Mesenchymal stem cell (in vitro differentiated cells and primary cell): ENCODE measurements around the gene C2CD4C.
A peak's percentile ranks its signal among the peaks of the same experiment; 100 is the strongest.

Experiments used
- DNase-seq: peaks from one replicate; pipeline ENCODE4 v3.0.0-alpha.2; 2013
- H2AFZ ChIP-seq: one replicate; pipeline ENCODE4 v1.6.1; 2013; ENCODE audit warnings: low read depth, mild to moderate bottlenecking, control low read depth, inconsistent platforms, low read length, moderate library complexity
- H2AK5ac ChIP-seq: 2 replicates; pipeline ENCODE4 v1.6.1; 2013; ENCODE audit warnings: low read length, moderate library complexity, mild to moderate bottlenecking, inconsistent platforms; ENCODE audit not compliant: severe bottlenecking
- H2BK120ac ChIP-seq: one replicate; pipeline ENCODE4 v1.6.1; 2013; ENCODE audit warnings: low read depth, mild to moderate bottlenecking, inconsistent platforms, low read length, moderate library complexity
- H2BK12ac ChIP-seq, 2 experiments: one replicate each; pipeline ENCODE4 v1.6.1; 2013; ENCODE audit warnings: inconsistent platforms in 2 of 2, low read length in 2 of 2, mild to moderate bottlenecking in 2 of 2, moderate library complexity in 2 of 2, control low read depth in 1 of 2
- H2BK15ac ChIP-seq: one replicate; pipeline ENCODE4 v1.6.1; 2013; ENCODE audit warnings: mild to moderate bottlenecking, low read depth, inconsistent platforms; ENCODE audit not compliant: poor library complexity, severe bottlenecking
- H2BK5ac ChIP-seq: 2 replicates; pipeline ENCODE4 v1.6.1; 2013; ENCODE audit warnings: low read depth, mild to moderate bottlenecking, low read length, control low read depth, inconsistent platforms; ENCODE audit not compliant: poor library complexity, severe bottlenecking
- H3K14ac ChIP-seq, 2 experiments: one replicate each; pipeline ENCODE4 v1.6.1; 2013; ENCODE audit warnings: inconsistent platforms in 2 of 2, low read length in 2 of 2, control low read depth in 1 of 2, mild to moderate bottlenecking in 1 of 2, moderate library complexity in 1 of 2
- H3K18ac ChIP-seq, 2 experiments: one replicate each; pipeline ENCODE4 v1.6.1; 2013; ENCODE audit warnings: inconsistent platforms in 2 of 2, low read length in 2 of 2, control low read depth in 1 of 2, low read depth in 1 of 2, mild to moderate bottlenecking in 1 of 2
- H3K23ac ChIP-seq, 2 experiments: one replicate each; pipeline ENCODE4 v1.6.1; 2013; ENCODE audit warnings: inconsistent platforms in 2 of 2, low read length in 2 of 2, mild to moderate bottlenecking in 2 of 2, moderate library complexity in 2 of 2, control low read depth in 1 of 2
- H3K27ac ChIP-seq: 2 replicates; pipeline ENCODE4 v1.5.1; 2013; ENCODE audit warnings: mild to moderate bottlenecking, moderate library complexity, low read length, control low read depth, inconsistent platforms; ENCODE audit not compliant: poor library complexity, severe bottlenecking
- H3K27me3 ChIP-seq, 2 experiments: 2 replicates each; pipeline versions ENCODE4 v1.6.1 to v1.7.0; 2013; ENCODE audit warnings: low read length in 2 of 2, mild to moderate bottlenecking in 2 of 2, moderate library complexity in 2 of 2, control low read depth in 1 of 2, inconsistent platforms in 1 of 2; ENCODE audit not compliant: control insufficient read depth in 1 of 2, insufficient read depth in 1 of 2
- H3K36me3 ChIP-seq, 2 experiments: 2 replicates each; pipeline versions ENCODE4 v1.6.1 to v1.7.0; 2013; ENCODE audit warnings: low read length in 2 of 2, control low read depth in 1 of 2, inconsistent platforms in 1 of 2, low read depth in 1 of 2, mild to moderate bottlenecking in 1 of 2; ENCODE audit not compliant: insufficient read depth in 2 of 2, control insufficient read depth in 1 of 2
- H3K4ac ChIP-seq, 2 experiments: one replicate each; pipeline ENCODE4 v1.6.1; 2013; ENCODE audit warnings: inconsistent platforms in 2 of 2, low read length in 2 of 2, mild to moderate bottlenecking in 2 of 2, moderate library complexity in 2 of 2, control low read depth in 1 of 2, low read depth in 1 of 2
- H3K4me1 ChIP-seq: 2 replicates; pipeline ENCODE4 v1.6.1; 2013; ENCODE audit warnings: low read depth, low read length, control low read depth; ENCODE audit not compliant: control insufficient read depth, insufficient read depth
- H3K4me2 ChIP-seq: 2 replicates; pipeline ENCODE4 v1.6.1; 2013; ENCODE audit warnings: low read length, mild to moderate bottlenecking, inconsistent platforms; ENCODE audit not compliant: poor library complexity, severe bottlenecking
- H3K4me3 ChIP-seq, 2 experiments: 2 replicates each; pipeline versions ENCODE4 v1.5.1 to v1.7.0; 2013; ENCODE audit warnings: low read length in 2 of 2, mild to moderate bottlenecking in 2 of 2, control low read depth in 1 of 2, low read depth in 1 of 2; ENCODE audit not compliant: insufficient read depth in 1 of 2
- H3K79me1 ChIP-seq: replicated peaks from 2 replicates; pipeline ENCODE4 v1.6.1; 2013; ENCODE audit warnings: mild to moderate bottlenecking, control low read depth, low read length, inconsistent platforms; ENCODE audit not compliant: poor library complexity, severe bottlenecking
- H3K9ac ChIP-seq: 2 replicates; pipeline ENCODE4 v1.7.0; 2013; ENCODE audit warnings: mild to moderate bottlenecking, low read length, moderate library complexity
- H3K9me3 ChIP-seq: 2 replicates; pipeline ENCODE4 v1.7.0; 2013; ENCODE audit warnings: mild to moderate bottlenecking, low read length; ENCODE audit not compliant: control insufficient read depth
- H4K8ac ChIP-seq: one replicate; pipeline ENCODE4 v1.6.1; 2013; ENCODE audit warnings: inconsistent platforms, mild to moderate bottlenecking, low read length, moderate library complexity
- H4K91ac ChIP-seq: one replicate; pipeline ENCODE4 v1.6.1; 2013; ENCODE audit warnings: mild to moderate bottlenecking, low read length, inconsistent platforms
- WGBS: methylation state at CpG from one replicate; pipeline ENCODE4 v1.1.7; 2013; ENCODE audit warnings: mixed read lengths; 5-methylcytosine and 5-hydroxymethylcytosine counted together

The C2CD4C gene

DNA sequence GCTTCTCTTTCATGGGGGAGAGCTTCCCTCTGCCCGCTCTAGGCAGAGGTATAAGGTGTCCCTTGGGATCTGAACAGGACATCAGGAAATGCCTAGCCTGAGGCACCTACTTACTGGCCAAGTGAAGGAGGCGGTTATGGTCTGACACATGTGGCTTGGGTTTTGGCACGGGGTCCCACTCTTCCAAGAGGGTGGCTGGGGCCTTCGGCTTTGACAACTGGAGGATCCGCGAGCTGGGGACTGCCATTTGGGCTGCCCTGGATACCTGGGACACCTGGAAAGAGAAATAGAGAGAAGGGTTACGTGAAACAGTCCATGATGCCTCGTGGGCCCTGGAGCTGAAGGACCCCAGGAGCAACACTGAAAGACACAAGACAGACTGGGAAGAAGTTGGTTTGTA is 42.0 kb downstream of the C2CD4C start:
- H3K27me3 ChIP-seq = peaks cover 61 to 67% of the 10 kb centered on the region in 2 experiments
- H3K4me1 ChIP-seq = no peaks in the 10 kb centered on the region
- no peak overlapping the region for H2BK120ac ChIP-seq
- H4K8ac ChIP-seq = no peak overlapping the region
- H3K23ac ChIP-seq = no peak overlapping the region
- H3K9ac ChIP-seq = no peak overlapping the region
- no peak overlapping the region for H2AK5ac ChIP-seq
- H3K36me3 ChIP-seq = no peaks in the 10 kb centered on the region
- H2BK15ac ChIP-seq = no peak overlapping the region
- DNase-seq = no peak
- no peak overlapping the region for H3K27ac ChIP-seq
- no peak overlapping the region for H4K91ac ChIP-seq
- no peak overlapping the region for H3K4me3 ChIP-seq
- no peak overlapping the region for H3K18ac ChIP-seq
- no peak overlapping the region for H3K14ac ChIP-seq
- no peaks in the 10 kb centered on the region for H3K79me1 ChIP-seq
- 89% methylated on average over 6 of the region's 8 CpGs for WGBS
- H3K4me2 ChIP-seq = no peak overlapping the region
- no peaks in the 10 kb centered on the region for H3K9me3 ChIP-seq
- no peak overlapping the region for H2BK12ac ChIP-seq
- peak overlapping the region; percentile 36 for H2AFZ ChIP-seq
- no peak overlapping the region for H3K4ac ChIP-seq
- no peak overlapping the region for H2BK5ac ChIP-seq

DNA sequence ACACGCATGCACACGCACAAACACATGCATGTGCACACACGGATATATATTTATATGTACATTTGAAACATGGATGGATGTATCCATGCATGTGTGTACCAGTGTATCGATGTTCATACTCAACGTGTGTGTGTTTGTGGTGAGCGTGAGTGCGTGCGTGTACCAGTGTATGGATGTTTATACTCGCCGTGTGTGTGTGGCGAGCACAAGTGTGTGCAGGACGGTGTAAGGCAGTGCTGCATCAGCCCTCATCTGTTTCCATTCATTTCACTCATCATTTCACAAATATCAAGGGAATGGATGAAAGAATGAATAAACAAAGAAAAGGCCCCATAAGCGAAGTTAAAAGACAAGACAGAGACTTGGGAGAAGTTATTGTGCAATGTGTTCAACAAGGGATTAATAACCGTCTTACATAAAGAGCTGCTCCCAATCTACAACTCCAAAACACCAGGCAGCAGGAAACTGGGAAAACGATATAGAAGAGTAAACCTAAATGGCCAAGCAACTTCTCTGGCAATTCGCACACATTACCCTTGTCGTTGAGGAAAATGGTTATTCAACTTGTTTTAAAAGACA is 42.7 kb downstream of the C2CD4C start:
- no peak overlapping the region for H2BK12ac ChIP-seq
- no peak overlapping the region for H3K18ac ChIP-seq
- peaks cover 54 to 60% of the 10 kb centered on the region in 2 experiments for H3K27me3 ChIP-seq
- no peak overlapping the region for H3K4me3 ChIP-seq
- no peak overlapping the region for H3K4me2 ChIP-seq
- H3K79me1 ChIP-seq = no peaks in the 10 kb centered on the region
- WGBS = 93% methylated on average over 14 of the region's 17 CpGs
- DNase-seq = no peak
- no peak overlapping the region for H2AK5ac ChIP-seq
- no peak overlapping the region for H3K27ac ChIP-seq
- no peak overlapping the region for H4K91ac ChIP-seq
- no peaks in the 10 kb centered on the region for H3K4me1 ChIP-seq
- H2BK15ac ChIP-seq = no peak overlapping the region
- no peak overlapping the region for H2BK5ac ChIP-seq
- H4K8ac ChIP-seq = no peak overlapping the region
- no peak overlapping the region for H3K9ac ChIP-seq
- H3K36me3 ChIP-seq = no peaks in the 10 kb centered on the region
- H2BK120ac ChIP-seq = no peak overlapping the region
- H3K23ac ChIP-seq = no peak overlapping the region
- no peak overlapping the region for H2AFZ ChIP-seq
- no peak overlapping the region for H3K4ac ChIP-seq
- H3K9me3 ChIP-seq = no peaks in the 10 kb centered on the region
- H3K14ac ChIP-seq = no peak overlapping the region

DNA sequence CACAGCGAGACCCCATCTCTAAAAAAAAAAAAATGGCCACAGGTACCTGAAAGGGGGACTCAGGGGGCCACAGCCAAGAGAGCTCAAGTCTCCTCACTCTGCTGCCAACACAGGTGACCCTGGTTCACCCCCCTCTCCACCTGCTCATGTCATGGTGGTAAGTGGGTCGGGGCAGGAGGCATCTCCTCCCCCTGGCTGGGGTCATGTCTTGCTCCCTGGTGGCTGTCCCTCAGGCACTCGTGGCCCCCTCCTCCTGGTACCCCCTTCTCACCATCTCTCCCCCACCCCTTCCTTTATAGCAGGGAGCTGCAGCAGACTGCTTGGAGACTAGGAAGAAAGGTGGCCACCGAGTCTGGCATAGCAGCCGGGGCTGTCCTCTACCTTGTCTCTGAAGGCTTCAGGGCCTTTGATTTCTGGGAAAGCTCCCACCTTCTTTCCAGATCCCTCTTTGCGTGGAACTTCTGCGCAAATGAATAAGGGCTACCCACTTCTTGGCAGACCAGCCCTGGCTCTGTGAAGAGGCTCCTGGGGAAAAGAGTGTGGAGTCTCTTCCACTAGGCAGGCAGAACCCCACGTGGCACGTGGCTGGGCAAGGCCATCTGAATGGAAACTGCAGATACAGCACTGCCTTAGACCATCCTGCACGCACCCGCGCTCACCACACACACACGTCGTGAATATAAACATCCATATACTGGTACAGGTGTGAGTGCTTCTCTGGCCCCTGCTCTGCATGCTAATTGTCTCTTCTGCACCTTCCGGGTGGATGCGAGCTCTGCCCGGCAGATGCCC is 44.3 kb downstream of the C2CD4C start:
- Histone ChIP-seq H3K36me3 (no peaks in the 10 kb centered on the region), H4K8ac (no peak overlapping the region), H3K79me1 (no peaks in the 10 kb centered on the region), H3K4me2 (no peak overlapping the region), H3K27ac (no peak overlapping the region), H3K9ac (no peak overlapping the region), H3K14ac (no peak overlapping the region), H2BK12ac (no peak overlapping the region), H2AFZ (no peak overlapping the region), H3K27me3 (peaks cover 47 to 54% of the 10 kb centered on the region in 2 experiments), H2BK5ac (no peak overlapping the region), H3K4me1 (no peaks in the 10 kb centered on the region), H3K4me3 (no peak overlapping the region), H3K23ac (peak overlapping the region in 1 of 2 experiments; percentile 20), H2BK120ac (no peak overlapping the region), H2BK15ac (no peak overlapping the region), H2AK5ac (no peak overlapping the region), H3K9me3 (no peaks in the 10 kb centered on the region), H3K18ac (peak overlapping the region in 1 of 2 experiments; percentile 29), H4K91ac (no peak overlapping the region), H3K4ac (no peak overlapping the region)
- DNase-seq = no peak
- WGBS = 79% methylated on average over 16 of the region's 17 CpGs

DNA sequence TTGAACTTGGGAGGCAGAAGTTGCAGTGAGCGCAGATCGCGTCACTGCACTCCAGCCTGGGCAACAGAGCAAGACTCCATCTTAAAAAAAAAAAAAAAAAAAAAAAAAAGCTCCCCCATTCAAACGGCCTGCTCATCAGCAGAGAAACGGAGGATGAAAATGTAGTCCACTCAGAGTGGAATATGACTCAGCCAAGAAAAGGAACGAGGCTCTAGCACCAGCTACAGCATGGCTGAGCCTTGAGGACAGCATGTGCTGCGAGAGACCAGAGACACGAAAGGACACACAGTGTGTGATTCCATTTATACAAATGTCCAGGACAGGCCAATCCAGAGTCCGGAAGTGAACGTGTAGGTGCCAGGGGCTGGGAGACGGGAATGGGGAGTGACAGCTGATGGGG is 46.3 kb downstream of the C2CD4C start:
- Histone ChIP-seq H3K9ac (no peak overlapping the region), H2AFZ (no peak overlapping the region), H3K18ac (no peak overlapping the region), H3K4me1 (no peaks in the 10 kb centered on the region), H2BK15ac (no peak overlapping the region), H3K9me3 (no peaks in the 10 kb centered on the region), H3K14ac (no peak overlapping the region), H3K36me3 (no peaks in the 10 kb centered on the region), H3K27me3 (peaks cover 30 to 48% of the 10 kb centered on the region in 2 experiments), H3K4me3 (no peak overlapping the region), H3K27ac (no peak overlapping the region), H3K4ac (no peak overlapping the region), H3K23ac (no peak overlapping the region), H4K91ac (no peak overlapping the region), H4K8ac (no peak overlapping the region), H2BK120ac (no peak overlapping the region), H3K4me2 (no peak overlapping the region), H2BK12ac (no peak overlapping the region), H2AK5ac (no peak overlapping the region), H3K79me1 (no peaks in the 10 kb centered on the region), H2BK5ac (no peak overlapping the region)
- DNase-seq = no peak
- whole genome bisulfite sequencing = 75% methylated on average over 8 of the region's 11 CpGs
